HUES6 (cell line): ENCODE data around the gene PADI2.
"Not testable (repeated sequence)": the region's sequence is repeated elsewhere in the genome, so short reads cannot be mapped to it uniquely, and the experiment has no call there.

ENCODE experiments used
- H3K27ac ChIP-seq: 2 replicates; pipeline ENCODE4 v1.7.0; 2013; ENCODE audit warnings: low read depth, mild to moderate bottlenecking, low read length, inconsistent platforms
- H3K27me3 ChIP-seq: 2 replicates; pipeline ENCODE4 v1.6.1; 2013; ENCODE audit warnings: low read length; ENCODE audit not compliant: control insufficient read depth, insufficient read depth
- H3K36me3 ChIP-seq: 2 replicates; pipeline ENCODE4 v1.6.1; 2013; ENCODE audit warnings: low read length; ENCODE audit not compliant: control insufficient read depth, insufficient read depth
- H3K4me1 ChIP-seq: 2 replicates; pipeline ENCODE4 v1.6.1; 2013; ENCODE audit warnings: low read length; ENCODE audit not compliant: control insufficient read depth, insufficient read depth
- H3K4me3 ChIP-seq: 2 replicates; pipeline ENCODE4 v1.5.1; 2013; ENCODE audit warnings: low read depth, low read length
- H3K9ac ChIP-seq: one replicate; pipeline ENCODE4 v1.6.1; 2013; ENCODE audit warnings: mild to moderate bottlenecking, low read length
- H3K9me3 ChIP-seq: 2 replicates; pipeline ENCODE4 v1.6.1; 2013; ENCODE audit warnings: low read depth, low read length; ENCODE audit not compliant: control insufficient read depth, insufficient read depth

PADI2 gene

DNA sequence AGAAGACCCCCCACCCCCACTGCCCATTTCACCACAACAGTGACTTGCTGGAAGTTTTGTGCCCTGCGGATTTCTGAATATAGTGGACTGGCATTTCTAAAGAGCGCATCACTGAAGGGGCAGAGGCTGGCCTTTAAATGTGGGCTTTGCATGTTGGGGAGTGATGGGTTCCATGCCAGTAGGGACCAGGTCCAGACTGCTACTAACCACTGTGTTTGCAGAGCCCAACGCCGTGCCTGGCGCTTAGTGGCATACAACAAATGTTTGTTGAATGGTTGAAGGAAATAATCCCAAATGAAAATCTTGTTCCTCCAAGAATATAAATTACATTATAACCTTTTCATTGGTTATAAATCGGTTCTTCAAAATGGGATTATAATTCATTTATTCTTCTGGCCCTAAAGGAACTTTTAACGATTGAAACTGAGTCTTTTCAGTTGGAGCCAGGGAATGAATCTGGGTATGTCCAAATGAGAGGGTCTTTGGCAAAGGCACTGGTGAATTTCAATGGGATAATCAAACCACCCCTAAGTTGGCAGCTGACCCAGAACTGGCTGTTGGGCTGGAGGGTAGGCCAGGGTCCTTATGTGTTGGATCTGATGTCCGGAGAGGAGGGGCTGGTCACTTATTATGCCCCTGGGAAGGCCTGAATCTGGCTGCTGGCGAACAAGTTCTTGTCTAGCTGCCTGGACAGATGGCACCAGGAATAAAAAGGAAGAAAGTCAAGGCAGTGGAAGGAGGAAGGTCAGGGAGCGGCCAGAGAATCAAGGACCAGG is 51.6 kb downstream of the PADI2 start:
- H3K27me3 ChIP-seq, result no peaks in the 10 kb centered on the region
- peaks cover 7% of the 10 kb centered on the region for H3K9me3 ChIP-seq
- H3K9ac ChIP-seq, result no peak overlapping the region
- H3K27ac ChIP-seq, result no peak overlapping the region
- H3K36me3 ChIP-seq, result no peaks in the 10 kb centered on the region
- H3K4me1 ChIP-seq, result 0 out of 2 replicates have a peak, but pooled peaks cover 3% of the 10 kb centered on the region
- no peak overlapping the region for H3K4me3 ChIP-seq

DNA sequence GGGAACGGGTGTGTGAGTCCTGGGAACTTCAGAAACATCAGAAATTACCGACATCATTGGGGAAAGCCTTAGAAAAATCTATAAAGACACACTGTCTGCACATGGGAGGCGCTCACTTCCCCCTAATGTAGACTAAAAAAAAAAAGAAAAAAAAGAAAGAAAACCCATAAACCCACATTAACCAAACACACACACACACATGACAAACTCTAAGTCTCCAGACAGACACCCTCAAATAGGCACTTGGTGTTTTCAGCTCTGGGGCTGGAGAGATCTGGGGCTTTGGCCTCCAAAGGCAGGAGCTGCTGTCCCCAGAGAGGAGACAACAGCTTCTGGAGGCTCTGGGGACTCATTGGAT is 52.2 kb downstream of the PADI2 start:
- Histone ChIP-seq H3K27ac (no peak overlapping the region), H3K27me3 (no peaks in the 10 kb centered on the region), H3K9ac (no peak overlapping the region), H3K4me1 (0 out of 2 replicates have a peak, but pooled peaks cover 3% of the 10 kb centered on the region), H3K9me3 (peaks cover 7% of the 10 kb centered on the region), H3K4me3 (no peak overlapping the region), H3K36me3 (no peaks in the 10 kb centered on the region)

DNA sequence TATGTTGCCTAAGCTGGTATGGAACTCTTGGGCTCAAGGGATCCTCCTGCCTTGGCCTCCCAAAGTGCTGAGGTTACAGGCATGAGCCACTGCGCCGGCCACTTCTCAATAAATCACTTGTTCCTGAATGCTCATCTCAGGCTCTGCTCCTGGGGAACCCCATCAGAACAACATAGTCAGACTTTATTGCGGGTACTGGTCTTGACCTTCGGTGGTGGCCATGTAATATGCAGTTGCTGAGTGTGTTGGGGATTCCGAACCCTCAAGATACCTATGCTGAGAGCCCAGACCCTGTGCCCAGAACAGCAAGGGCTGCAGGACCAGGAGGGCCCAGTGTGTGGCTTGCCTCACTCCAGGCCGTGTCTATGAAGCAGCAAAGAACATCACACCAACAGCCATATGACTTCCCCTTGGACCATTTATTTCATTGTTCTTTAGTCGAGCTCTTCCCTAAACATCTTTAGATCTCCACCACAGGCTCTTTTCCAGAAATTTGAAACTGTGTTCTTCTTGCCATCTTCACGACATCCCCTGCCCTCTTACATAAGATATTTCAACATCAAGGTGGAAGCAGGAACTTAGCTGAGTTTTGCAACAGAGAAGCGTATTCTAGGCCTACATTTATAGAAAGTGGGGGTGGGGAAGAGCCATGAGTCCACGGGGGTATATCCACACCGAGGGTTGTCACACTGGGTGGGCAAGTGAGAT is 52.7 kb downstream of the PADI2 start:
- Histone ChIP-seq H3K27ac (no peak overlapping the region), H3K9me3 (peaks cover 7% of the 10 kb centered on the region), H3K27me3 (no peaks in the 10 kb centered on the region), H3K4me3 (no peak overlapping the region), H3K4me1 (0 out of 2 replicates have a peak, but pooled peaks cover 3% of the 10 kb centered on the region), H3K9ac (no peak overlapping the region), H3K36me3 (no peaks in the 10 kb centered on the region)

DNA sequence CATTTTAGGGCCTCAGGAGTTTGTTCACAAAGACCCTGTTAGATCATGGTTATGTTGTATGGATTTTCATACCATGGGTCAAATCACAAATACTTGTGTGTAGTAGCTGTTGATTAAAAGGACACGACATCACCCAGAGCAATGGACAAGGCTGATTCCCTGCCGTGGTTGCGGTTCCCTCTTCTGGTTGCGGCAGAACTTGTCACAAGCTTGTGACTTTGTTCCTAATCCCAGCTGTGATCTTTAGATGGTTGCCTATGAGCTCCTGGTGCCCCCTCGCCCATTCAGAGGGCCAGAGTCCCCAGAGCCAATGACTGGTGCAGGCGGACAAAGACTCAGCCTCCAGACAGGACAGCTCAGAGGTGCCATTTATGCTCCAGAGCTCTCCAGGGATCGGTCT is 53.6 kb downstream of the PADI2 start:
- Histone ChIP-seq H3K27me3 (no peaks in the 10 kb centered on the region), H3K27ac (no peak overlapping the region), H3K9me3 (peaks cover 7% of the 10 kb centered on the region), H3K9ac (no peak overlapping the region), H3K4me3 (no peak overlapping the region), H3K4me1 (peaks cover 4% of the 10 kb centered on the region; the same call in 1 of the 2 replicates), H3K36me3 (no peaks in the 10 kb centered on the region)

DNA sequence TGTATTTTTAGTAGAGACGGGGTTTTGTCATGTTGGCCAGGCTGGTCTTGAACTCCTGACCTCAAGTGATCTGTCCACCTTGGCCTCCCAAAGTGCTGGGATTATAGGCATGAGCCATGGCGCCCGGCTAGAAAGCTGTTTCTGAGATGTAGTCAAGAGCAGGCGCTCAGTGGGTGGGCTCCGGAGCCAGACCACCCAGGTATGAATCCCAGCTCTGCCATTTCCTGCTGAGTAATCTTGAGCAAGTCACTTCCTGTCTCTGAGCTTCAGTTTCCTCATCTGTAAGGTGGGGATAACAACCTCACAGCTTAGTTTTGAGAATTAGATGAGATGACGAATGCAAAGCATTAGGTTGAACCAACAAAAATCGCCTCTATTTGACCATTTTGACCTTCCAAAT is 56.5 kb downstream of the PADI2 start:
- not testable (repeated sequence) for H3K9me3 ChIP-seq, H3K27me3 ChIP-seq, H3K27ac ChIP-seq, H3K9ac ChIP-seq, H3K4me3 ChIP-seq, H3K36me3 ChIP-seq
- peaks cover 15% of the 10 kb centered on the region for H3K4me1 ChIP-seq

DNA sequence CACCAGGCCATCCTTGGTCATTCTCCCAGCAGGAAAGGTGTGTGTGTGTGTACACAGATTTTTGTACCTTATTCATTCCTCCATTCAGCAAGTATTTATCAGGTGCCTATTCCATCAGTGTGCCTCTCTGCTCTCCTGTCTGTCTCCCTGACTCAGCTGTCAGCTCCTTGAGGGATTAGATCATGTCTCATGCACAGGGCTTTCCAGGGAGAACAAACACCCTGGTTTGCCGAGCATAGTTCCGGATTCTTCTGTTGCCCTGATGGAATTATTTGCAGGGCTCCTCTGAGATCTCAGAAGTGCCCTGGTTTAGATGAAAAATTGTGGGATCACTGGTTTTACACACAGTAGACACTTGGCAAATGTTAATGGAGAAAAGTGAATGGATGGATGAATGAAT is 57.4 kb downstream of the PADI2 start:
- no peaks in the 10 kb centered on the region for H3K27me3 ChIP-seq
- H3K9me3 ChIP-seq, result peaks cover 7% of the 10 kb centered on the region
- H3K27ac ChIP-seq, result no peak overlapping the region
- H3K4me1 ChIP-seq, result peaks cover 15% of the 10 kb centered on the region
- H3K4me3 ChIP-seq, result no peak overlapping the region
- no peaks in the 10 kb centered on the region for H3K36me3 ChIP-seq
- H3K9ac ChIP-seq, result no peak overlapping the region

DNA sequence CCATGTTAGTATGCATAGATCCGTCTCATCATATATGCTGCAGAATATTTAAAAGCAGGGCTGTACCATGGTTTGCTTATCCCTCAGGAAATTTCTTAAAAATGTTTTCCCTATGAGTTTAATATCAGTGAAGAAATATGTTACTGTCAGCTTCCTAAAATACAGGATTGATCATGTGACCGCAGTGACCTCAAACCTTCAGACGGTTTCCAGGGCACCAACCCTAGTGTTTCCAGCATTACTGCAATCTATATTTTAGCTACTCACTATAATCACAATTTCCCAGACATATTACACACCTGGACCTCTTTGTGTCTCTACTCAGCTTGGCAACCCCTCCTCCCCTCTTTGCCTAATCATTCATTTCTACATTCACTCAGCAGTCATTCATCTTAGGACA is 57.8 kb downstream of the PADI2 start:
- peaks cover 7% of the 10 kb centered on the region for H3K9me3 ChIP-seq

DNA sequence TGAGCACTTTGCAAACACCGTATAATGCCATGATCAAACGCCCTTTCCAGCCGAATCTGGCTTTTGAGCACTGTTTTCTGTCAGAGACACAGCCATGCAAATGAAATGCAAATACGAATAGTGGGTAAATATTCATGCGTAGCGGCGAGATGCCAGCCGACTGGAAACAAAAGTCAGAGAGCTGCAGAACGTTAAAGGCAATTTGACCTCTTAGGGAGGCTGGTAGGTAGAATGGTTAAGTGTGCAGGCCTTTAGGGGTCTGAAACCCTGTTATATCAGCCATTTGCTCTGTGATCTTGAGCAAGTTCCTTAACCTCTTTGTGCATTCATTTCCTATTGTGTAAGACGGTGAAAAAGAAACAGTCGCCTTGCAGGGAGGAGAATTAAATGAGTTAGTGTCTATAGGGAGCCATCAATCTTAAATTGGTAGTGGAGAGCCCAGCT is 58.9 kb downstream of the PADI2 start:
- Histone ChIP-seq H3K9ac (no peak overlapping the region), H3K36me3 (no peaks in the 10 kb centered on the region), H3K4me3 (no peak overlapping the region), H3K27ac (no peak overlapping the region), H3K4me1 (peaks cover 15% of the 10 kb centered on the region), H3K27me3 (no peaks in the 10 kb centered on the region), H3K9me3 (peaks cover 2% of the 10 kb centered on the region; the same call in 1 of the 2 replicates)

More for the DNA sequence above, 57.8 kb downstream of the PADI2 start:
- Histone ChIP-seq H3K27ac (no peak overlapping the region), H3K4me3 (no peak overlapping the region), H3K4me1 (peaks cover 15% of the 10 kb centered on the region), H3K36me3 (no peaks in the 10 kb centered on the region), H3K9ac (no peak overlapping the region), H3K27me3 (no peaks in the 10 kb centered on the region)

DNA sequence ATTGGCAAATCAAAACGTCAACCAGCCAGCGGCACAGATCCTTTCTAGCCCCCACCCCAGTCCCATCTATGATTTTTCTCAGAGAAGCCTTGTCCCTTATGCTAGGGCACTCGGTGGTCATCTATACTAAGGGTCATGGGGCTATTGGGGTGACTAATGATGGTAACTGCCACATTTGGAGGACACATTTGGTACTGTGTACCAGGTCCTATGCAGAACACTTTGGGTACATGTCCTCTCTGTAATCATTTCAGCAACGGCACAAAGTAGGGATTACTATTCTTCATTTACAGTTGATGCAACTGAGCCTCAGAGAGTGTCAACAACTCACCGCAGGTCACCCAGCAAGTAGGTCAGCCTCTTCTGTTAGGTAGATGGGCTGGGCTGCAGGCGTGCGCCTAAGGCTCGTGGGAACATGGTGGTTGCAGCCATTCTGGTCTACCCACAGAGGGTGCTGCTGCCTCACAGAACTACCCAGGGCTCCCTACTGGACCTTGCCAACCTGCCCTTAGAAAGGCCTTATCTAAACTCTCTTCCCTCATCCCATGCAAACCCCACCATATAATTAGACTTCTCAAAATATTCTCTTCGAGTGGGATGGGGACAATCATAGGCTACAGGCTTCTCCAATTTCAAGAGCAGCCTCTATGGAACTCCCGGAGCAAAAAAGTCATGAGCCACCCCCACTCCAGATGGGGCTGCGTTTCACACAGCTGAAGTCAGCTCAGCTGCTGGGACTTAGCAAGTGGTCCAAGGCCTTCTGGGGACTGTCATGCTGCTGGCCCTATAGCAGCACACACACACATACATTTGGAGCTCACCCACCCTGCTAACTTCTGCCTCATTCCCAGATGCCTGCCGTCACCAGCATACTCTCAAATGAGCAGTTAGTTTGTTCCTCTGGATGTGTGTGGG is 59.6 kb downstream of the PADI2 start:
- Histone ChIP-seq H3K9me3 (no peaks in the 10 kb centered on the region), H3K36me3 (no peaks in the 10 kb centered on the region), H3K4me3 (no peak overlapping the region), H3K27ac (no peak overlapping the region), H3K27me3 (no peaks in the 10 kb centered on the region), H3K4me1 (peaks cover 15% of the 10 kb centered on the region), H3K9ac (no peak overlapping the region)

DNA sequence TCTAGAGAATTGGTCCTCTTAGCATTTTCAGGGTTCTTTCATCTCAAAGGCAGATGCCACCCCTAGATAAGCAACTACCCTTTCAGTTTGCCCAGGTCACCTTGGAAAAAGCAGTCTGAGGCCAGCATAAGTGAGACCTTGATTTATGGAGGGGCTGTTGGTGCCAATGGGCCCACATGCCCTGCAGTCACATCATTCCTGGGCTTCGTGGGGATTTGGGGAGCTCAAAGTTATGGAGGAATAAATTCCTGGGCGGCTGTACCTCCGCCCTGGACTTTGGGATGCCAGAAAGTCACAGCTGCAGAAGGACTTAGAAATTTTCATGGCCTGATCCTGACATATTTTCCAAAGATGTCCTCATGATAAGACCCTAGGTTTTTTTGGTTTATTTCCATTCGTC is 62.7 kb downstream of the PADI2 start:
- Histone ChIP-seq H3K4me1 (peaks cover 20% of the 10 kb centered on the region), H3K27ac (no peak overlapping the region), H3K27me3 (no peaks in the 10 kb centered on the region), H3K36me3 (peaks cover 4% of the 10 kb centered on the region; the same call in 1 of the 2 replicates), H3K9ac (no peak overlapping the region), H3K4me3 (no peak overlapping the region), H3K9me3 (no peaks in the 10 kb centered on the region)
